ENCODE results near the gene CD200R1L. TPM values are rescaled to one million over a fixed set of nuclear protein-coding genes. Genes with fewer than 3 reads are reported as not detected.

Gene CD200R1L
- total RNA-seq, 2 donors from 2014 or later = not detected

DNA sequence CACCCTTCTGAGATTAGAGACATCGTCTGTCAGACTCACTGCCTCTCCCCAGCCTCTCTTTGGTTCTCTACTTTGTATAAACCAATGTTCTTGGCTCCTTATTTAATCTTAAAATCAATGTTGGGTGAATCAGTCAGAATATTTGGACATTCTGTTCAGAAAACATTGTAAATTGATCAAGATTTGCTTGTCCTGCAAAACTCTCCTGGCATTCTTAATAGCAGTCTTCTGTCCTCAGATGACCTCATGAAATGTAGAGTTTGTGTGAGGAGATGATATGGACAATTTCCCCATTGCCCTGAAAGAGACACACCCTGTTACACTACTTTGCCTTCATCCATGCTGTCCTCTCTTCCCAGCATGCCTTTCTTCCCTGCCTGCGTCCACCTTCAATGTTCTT lies 33.6 kb downstream of the CD200R1L start:
- Histone ChIP-seq H3K27ac (peak overlapping the region; percentile 36 to 74), H3K27me3 (no peaks in the 10 kb centered on the region), H3K36me3 (no peaks in the 10 kb centered on the region), H3K4me1 (peaks cover 0 to 4% of the 10 kb centered on the region in 2 donors), H3K4me3 (no peak overlapping the region), H3K9me3 (no peaks in the 10 kb centered on the region)
- DNase-seq (ENCODE audit: low spot score) = no peak
- TF ChIP-seq, protein P1, sequence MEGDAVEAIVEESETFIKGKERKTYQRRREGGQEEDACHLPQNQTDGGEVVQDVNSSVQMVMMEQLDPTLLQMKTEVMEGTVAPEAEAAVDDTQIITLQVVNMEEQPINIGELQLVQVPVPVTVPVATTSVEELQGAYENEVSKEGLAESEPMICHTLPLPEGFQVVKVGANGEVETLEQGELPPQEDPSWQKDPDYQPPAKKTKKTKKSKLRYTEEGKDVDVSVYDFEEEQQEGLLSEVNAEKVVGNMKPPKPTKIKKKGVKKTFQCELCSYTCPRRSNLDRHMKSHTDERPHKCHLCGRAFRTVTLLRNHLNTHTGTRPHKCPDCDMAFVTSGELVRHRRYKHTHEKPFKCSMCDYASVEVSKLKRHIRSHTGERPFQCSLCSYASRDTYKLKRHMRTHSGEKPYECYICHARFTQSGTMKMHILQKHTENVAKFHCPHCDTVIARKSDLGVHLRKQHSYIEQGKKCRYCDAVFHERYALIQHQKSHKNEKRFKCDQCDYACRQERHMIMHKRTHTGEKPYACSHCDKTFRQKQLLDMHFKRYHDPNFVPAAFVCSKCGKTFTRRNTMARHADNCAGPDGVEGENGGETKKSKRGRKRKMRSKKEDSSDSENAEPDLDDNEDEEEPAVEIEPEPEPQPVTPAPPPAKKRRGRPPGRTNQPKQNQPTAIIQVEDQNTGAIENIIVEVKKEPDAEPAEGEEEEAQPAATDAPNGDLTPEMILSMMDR (IDR thresholded peaks at IDR 0.05) = no peak

DNA sequence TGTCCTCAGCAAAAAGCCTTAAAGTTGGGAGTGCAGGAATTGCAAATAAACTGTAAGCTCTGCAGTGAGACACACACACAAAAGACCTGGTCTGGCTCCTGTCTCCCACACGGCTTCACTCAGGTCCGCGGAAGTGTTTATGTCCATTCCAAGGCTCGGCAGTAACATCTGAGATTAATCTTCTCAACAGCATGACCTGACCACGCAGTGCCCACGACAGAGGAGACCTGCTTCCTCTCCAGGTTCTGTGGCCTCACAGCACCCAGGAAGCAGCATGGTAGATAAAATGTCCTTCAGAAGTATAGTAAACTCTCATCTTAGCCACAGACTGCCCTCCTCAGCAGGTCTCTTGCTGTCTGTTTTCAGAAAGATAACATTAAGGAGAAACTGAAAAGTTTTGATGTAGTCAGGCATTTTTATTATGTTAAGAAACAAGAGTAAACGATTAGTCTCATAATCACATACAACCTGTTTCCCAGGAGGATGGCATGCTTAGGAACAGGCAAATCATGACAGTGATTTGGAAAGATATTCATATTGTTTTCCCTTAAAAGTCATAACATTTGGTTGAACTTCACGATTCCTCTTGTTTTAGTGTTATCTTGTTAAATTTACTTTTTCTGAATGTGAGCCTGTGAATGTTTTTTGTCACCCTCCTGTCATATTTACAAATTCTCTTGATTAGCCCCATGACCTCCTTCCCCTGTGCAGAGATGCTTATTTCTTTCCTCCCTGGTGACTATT lies 34.6 kb downstream of the CD200R1L start:
- H3K9me3 ChIP-seq = no peaks in the 10 kb centered on the region
- no peak overlapping the region for H3K4me3 ChIP-seq
- TF ChIP-seq, protein P1 (IDR thresholded peaks at IDR 0.05) = no peak
- H3K27ac ChIP-seq = peak overlapping the region; percentile 36 to 74
- H3K4me1 ChIP-seq = peaks cover 0 to 4% of the 10 kb centered on the region in 2 donors
- no peaks in the 10 kb centered on the region for H3K36me3 ChIP-seq
- no peaks in the 10 kb centered on the region for H3K27me3 ChIP-seq
- DNase-seq (ENCODE audit: low spot score) = no peak

DNA sequence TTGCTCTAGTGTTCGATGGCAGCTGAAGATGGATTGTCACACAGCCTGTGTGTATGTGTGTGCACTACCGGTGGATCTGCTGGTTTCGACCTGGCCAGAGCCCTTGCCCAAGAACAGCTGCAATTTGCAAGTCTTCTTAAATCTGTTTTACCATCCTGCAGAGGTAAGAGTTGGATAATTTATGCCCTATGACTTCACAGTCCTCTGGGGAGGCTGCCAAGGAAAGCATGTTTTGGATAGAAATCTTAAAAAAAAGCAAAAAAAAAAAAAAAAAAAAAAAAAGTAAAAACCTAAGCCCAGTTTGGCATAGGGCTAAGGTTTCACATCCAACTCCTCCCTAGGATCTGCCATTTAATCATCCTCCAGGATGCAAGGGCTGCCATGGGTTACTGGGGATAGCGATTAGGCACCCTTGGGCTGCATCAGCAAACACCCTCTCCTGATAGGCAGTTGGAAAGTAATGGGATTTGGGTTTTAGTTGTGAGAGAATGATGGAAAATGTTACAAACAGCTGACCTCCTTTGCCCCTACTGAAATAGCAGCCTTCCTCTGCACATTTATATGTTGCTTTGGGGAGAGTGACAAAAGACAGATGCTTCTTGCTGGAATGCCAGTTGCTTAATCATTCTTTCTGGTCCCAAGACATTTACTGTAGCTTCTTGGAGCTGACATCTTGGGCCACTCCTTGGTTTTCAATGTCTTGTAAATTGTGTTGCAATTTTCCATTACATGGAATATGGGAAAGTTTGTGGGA lies 35.4 kb downstream of the CD200R1L start:
- DNase-seq (ENCODE audit: low spot score) = peak; percentile 82

DNA sequence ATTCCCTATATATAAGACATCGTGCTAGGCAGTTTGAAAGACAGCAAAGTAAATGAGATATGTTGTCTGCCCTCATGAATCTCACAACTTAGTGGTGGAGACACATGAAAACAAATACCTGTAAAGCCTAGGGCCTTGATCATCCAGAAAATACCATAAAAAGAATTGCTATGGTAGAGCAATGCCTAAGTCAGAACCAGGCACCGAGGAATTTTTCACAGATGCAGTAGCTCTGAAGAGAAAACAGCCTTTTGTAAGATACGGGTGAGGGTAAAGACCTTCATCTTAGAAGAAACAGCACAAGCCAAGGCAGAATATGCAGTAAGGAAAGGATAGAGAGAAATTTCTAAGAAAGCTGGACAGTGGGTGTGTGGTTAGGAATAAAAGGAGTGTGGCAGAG lies 36.1 kb downstream of the CD200R1L start:
- Histone ChIP-seq H3K36me3 (no peaks in the 10 kb centered on the region), H3K27ac (peak overlapping the region in 1 of 2 donors; percentile 23)

More for the DNA sequence above, 35.4 kb downstream of the CD200R1L start:
- Histone ChIP-seq H3K4me3 (no peak overlapping the region), H3K9me3 (no peaks in the 10 kb centered on the region), H3K27me3 (no peaks in the 10 kb centered on the region), H3K27ac (peak overlapping the region in 1 of 2 donors; percentile 74), H3K4me1 (peaks cover 0 to 4% of the 10 kb centered on the region in 2 donors), H3K36me3 (no peaks in the 10 kb centered on the region)
- TF ChIP-seq, protein P1 (IDR thresholded peaks at IDR 0.05) = no peak

DNA sequence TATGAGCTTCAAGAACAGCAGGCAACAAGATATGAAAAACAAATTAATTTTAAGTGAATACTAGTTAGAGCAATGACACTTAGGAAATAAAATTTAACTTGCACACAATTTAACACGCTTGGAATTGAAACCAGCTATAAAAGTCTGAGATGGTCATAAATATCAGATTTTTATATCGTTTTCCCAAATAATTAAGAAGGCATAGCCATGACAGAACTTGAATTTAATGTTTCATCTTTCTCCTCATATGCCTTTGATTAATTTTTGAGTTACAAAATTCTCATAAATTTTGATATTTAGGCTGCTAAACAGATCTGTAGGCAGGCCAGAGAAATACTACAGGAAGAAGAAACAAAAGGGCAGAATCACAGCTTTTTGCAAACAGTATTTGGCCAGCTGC lies 38.5 kb downstream of the CD200R1L start:
- no peak for DNase-seq (ENCODE audit: low spot score)
- TF ChIP-seq, protein P1 (IDR thresholded peaks at IDR 0.05) = no peak
- no peaks in the 10 kb centered on the region for H3K9me3 ChIP-seq
- H3K27ac ChIP-seq = no peak overlapping the region
- no peak overlapping the region for H3K4me3 ChIP-seq
- no peaks in the 10 kb centered on the region for H3K27me3 ChIP-seq
- H3K4me1 ChIP-seq = peaks cover 0 to 4% of the 10 kb centered on the region in 2 donors
- no peaks in the 10 kb centered on the region for H3K36me3 ChIP-seq

More for the DNA sequence above, 36.1 kb downstream of the CD200R1L start:
- Histone ChIP-seq H3K27me3 (no peaks in the 10 kb centered on the region), H3K4me3 (no peak overlapping the region), H3K4me1 (peaks cover 0 to 4% of the 10 kb centered on the region in 2 donors), H3K9me3 (no peaks in the 10 kb centered on the region)
- TF ChIP-seq, protein P1 (IDR thresholded peaks at IDR 0.05) = no peak
- no peak for DNase-seq (ENCODE audit: low spot score)

All from right atrium auricular region (tissue), 2 donors.